Measurements from ENCODE around the gene VRK1.

DNA sequence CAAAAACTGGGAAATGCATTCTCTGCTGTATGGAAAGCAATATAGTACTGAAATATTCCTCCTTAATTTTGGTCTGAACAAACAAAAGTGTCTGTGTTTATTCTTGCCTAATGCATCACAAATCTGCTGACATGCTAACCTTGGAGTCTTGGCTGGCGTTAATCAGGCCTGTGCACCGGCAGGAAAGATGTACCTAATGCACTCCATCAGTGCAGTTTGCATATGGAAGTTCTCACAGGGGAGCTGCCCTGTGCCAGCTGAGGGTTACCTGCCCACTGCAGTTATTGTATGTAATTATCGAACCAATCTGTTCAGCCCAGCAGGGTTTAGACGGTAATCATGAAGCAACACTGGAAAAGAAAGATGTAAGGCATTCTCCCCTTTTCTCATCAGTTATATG lies 76.9 kb downstream of the VRK1 start:
- no peak for TF ChIP-seq CEBPB (IDR thresholded peaks at IDR 0.05; ENCODE audit: low read depth, low read length)
- TF ChIP-seq, protein P1, sequence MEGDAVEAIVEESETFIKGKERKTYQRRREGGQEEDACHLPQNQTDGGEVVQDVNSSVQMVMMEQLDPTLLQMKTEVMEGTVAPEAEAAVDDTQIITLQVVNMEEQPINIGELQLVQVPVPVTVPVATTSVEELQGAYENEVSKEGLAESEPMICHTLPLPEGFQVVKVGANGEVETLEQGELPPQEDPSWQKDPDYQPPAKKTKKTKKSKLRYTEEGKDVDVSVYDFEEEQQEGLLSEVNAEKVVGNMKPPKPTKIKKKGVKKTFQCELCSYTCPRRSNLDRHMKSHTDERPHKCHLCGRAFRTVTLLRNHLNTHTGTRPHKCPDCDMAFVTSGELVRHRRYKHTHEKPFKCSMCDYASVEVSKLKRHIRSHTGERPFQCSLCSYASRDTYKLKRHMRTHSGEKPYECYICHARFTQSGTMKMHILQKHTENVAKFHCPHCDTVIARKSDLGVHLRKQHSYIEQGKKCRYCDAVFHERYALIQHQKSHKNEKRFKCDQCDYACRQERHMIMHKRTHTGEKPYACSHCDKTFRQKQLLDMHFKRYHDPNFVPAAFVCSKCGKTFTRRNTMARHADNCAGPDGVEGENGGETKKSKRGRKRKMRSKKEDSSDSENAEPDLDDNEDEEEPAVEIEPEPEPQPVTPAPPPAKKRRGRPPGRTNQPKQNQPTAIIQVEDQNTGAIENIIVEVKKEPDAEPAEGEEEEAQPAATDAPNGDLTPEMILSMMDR (conservative IDR thresholded peaks at IDR 0.05; ENCODE audit: low read depth, low read length), result no peak
- TF ChIP-seq RAD21 (IDR thresholded peaks at IDR 0.05; ENCODE audit: low read length), result no peak
- TF ChIP-seq SMC3 (IDR thresholded peaks at IDR 0.05; ENCODE audit: low read depth, low read length), result no peak
- TF ChIP-seq POLR2A (IDR thresholded peaks at IDR 0.05; ENCODE audit: low read depth, low read length), result no peak
- no peak for TF ChIP-seq RFX5 (IDR thresholded peaks at IDR 0.05; ENCODE audit: low read depth, low read length)
- TF ChIP-seq, protein P2, sequence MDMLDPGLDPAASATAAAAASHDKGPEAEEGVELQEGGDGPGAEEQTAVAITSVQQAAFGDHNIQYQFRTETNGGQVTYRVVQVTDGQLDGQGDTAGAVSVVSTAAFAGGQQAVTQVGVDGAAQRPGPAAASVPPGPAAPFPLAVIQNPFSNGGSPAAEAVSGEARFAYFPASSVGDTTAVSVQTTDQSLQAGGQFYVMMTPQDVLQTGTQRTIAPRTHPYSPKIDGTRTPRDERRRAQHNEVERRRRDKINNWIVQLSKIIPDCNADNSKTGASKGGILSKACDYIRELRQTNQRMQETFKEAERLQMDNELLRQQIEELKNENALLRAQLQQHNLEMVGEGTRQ (IDR thresholded peaks at IDR 0.05; ENCODE audit: low read depth, low read length), result no peak
- no peak for TF ChIP-seq FOS (IDR thresholded peaks at IDR 0.05; ENCODE audit: low read depth, low read length)
